Ectodermal cell (in vitro differentiated cells): ENCODE results near the gene TTN.

Source experiments
- H3K27ac ChIP-seq: 2 replicates; pipeline ENCODE4 v1.7.0; 2013; ENCODE audit warnings: mild to moderate bottlenecking, low read depth, low read length; ENCODE audit not compliant: insufficient read depth, poor library complexity, severe bottlenecking
- H3K27me3 ChIP-seq: 2 replicates; pipeline ENCODE4 v1.7.0; 2013; ENCODE audit warnings: mild to moderate bottlenecking, low read length; ENCODE audit not compliant: insufficient read depth, control insufficient read depth, poor library complexity, severe bottlenecking
- H3K36me3 ChIP-seq: one replicate; pipeline ENCODE4 v1.7.0; 2013; ENCODE audit warnings: low read length; ENCODE audit not compliant: control insufficient read depth, insufficient read depth
- H3K4me1 ChIP-seq: one replicate; pipeline ENCODE4 v1.7.0; 2013; ENCODE audit warnings: low read length; ENCODE audit not compliant: control insufficient read depth, insufficient read depth
- H3K4me3 ChIP-seq: 2 replicates; pipeline ENCODE4 v1.7.0; 2013; ENCODE audit warnings: low read depth, low read length, control low read depth; ENCODE audit not compliant: insufficient read depth
- H3K9me3 ChIP-seq: 2 replicates; pipeline ENCODE4 v1.7.0; 2013; ENCODE audit warnings: mild to moderate bottlenecking, low read length, moderate library complexity; ENCODE audit not compliant: control insufficient read depth
- WGBS, 2 experiments: methylation state at CpG; one replicate each; pipeline ENCODE4 v1.1.7; 2013; ENCODE audit warnings: missing lambda C conversion rate in 2 of 2; 5-methylcytosine and 5-hydroxymethylcytosine counted together

TTN gene

DNA sequence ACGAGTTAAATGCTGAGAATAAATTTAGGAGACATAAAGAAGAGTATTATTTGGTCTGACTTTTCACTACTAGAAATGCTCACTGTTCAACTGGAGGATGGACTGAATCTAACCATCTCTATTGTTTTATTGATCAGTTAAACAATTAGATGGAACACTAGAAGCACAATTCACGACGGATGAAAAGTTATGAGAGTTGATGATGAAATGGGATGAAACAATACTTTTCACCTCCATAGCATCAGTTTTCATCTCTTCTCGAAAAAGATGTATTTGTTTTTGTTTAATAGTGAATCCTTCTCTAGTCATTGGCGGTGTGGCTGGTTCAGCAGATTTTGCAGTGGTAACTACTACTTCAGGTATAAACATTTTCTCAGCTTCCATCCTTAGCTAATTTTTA lies 19.3 kb downstream of the TTN start:
- no peaks in the 10 kb centered on the region for H3K36me3 ChIP-seq

GRCh38 chr2:178787155-178787554 lies 20.1 kb downstream of the TTN start:
- H3K36me3 ChIP-seq = no peaks in the 10 kb centered on the region
- H3K9me3 ChIP-seq = no peaks in the 10 kb centered on the region
- 70 to 100% methylated on average over 1 of the region's 2 CpGs for WGBS, 2 experiments
- H3K4me1 ChIP-seq = no peaks in the 10 kb centered on the region
- H3K27me3 ChIP-seq = no peaks in the 10 kb centered on the region
- H3K27ac ChIP-seq = no peak overlapping the region
- H3K4me3 ChIP-seq = no peak overlapping the region

More for the DNA sequence above, 19.3 kb downstream of the TTN start:
- H3K4me1 ChIP-seq = no peaks in the 10 kb centered on the region
- no peaks in the 10 kb centered on the region for H3K27me3 ChIP-seq
- H3K9me3 ChIP-seq = no peaks in the 10 kb centered on the region
- 95 to 100% methylated on average over 3 to 5 of the region's 5 CpGs for WGBS, 2 experiments
- no peak overlapping the region for H3K4me3 ChIP-seq
- H3K27ac ChIP-seq = no peak overlapping the region

DNA sequence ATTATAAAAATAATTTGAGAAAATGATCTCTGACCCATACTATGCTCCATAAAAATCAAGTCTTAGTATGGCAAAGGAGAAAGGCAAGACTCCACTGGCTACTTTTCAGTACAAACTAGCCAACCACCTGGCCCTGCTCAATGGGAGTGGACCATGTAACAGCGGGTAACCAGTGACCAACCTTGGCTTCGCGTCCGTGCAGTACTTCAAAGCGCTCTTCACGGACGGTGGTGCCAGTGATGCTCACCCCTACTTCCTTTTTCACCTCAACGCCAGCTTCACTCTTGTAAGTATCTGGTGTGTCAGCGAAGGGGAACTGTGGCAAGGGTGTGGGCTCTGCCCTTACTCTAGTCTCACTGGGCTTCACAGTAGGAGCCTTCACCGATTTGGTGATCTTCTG lies 23.3 kb downstream of the TTN start:
- H3K4me3 ChIP-seq = no peak overlapping the region
- H3K4me1 ChIP-seq = no peaks in the 10 kb centered on the region
- H3K36me3 ChIP-seq = no peaks in the 10 kb centered on the region
- H3K27me3 ChIP-seq = no peaks in the 10 kb centered on the region
- 93 to 95% methylated on average over 10 of the region's 10 CpGs for WGBS, 2 experiments
- H3K9me3 ChIP-seq = no peaks in the 10 kb centered on the region
- H3K27ac ChIP-seq = no peak overlapping the region

DNA sequence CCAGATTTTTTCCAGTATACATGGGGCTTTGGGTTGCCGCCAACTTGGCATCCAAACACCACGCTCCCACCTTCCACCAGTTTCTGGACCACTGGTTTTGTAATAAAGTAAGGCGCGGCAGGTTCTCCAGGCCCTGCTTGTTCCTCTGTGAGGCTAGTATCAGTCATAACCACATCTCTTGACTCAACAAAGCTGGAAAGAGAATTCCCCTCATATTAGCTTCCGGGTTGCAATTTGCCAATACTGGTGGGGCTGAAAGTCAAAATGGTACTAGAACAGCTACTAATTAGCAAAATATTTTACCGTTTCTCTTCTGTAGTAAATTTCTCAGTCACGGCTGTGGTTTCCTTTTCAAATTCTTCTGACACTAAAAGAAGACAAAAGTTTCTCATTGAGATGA lies 25.0 kb downstream of the TTN start:
- H3K9me3 ChIP-seq = no peaks in the 10 kb centered on the region
- no peak overlapping the region for H3K27ac ChIP-seq
- no peak overlapping the region for H3K4me3 ChIP-seq
- no peaks in the 10 kb centered on the region for H3K27me3 ChIP-seq
- H3K4me1 ChIP-seq = no peaks in the 10 kb centered on the region
- no peaks in the 10 kb centered on the region for H3K36me3 ChIP-seq
- 95 to 97% methylated on average over 6 to 7 of the region's 7 CpGs for WGBS, 2 experiments

DNA sequence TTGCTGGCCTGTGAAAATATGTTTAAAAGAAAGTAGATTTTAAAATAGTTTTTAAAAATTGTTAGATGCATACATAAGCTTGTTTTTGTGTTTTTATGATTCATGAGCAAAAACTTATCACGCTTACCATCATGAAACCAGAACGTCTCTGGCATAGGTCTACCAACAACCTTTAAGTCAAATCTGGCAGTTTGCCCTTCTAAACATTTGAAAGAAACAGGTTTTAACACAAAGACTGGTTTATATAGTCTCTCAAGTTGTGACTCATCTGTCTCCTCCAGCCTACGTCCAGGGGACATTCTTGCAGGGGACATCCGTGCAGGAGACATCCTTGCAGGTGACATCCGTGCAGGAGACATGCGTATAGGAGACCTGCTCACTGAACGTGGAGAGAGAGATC lies 29.6 kb downstream of the TTN start:
- H3K4me1 ChIP-seq = no peaks in the 10 kb centered on the region
- no peaks in the 10 kb centered on the region for H3K9me3 ChIP-seq
- 78 to 83% methylated on average over 7 of the region's 7 CpGs for WGBS, 2 experiments
- no peak overlapping the region for H3K27ac ChIP-seq
- H3K27me3 ChIP-seq = no peaks in the 10 kb centered on the region
- H3K4me3 ChIP-seq = no peak overlapping the region
- no peaks in the 10 kb centered on the region for H3K36me3 ChIP-seq

DNA sequence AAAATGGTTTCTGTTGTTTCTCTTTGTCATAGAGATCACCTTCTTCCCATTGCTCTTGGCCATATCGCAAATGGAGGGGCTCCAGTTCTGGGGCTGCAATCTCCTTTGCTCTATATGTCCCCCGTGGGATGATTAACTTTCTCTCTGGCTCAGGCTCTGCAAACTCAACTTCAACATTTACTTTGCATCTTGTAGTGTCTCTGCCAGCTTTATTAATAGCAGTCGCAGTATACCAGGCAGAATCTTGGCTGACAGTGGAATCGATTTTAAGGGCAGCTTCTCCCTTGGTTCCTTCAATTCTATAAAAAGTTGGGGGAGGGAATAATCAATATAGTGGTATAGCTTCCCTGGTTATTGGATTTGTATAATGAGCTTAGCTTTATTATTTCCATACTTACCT lies 30.5 kb downstream of the TTN start:
- Histone ChIP-seq H3K27me3 (no peaks in the 10 kb centered on the region), H3K9me3 (no peaks in the 10 kb centered on the region), H3K4me3 (no peak overlapping the region), H3K4me1 (no peaks in the 10 kb centered on the region), H3K27ac (no peak overlapping the region), H3K36me3 (no peaks in the 10 kb centered on the region)
- WGBS, 2 experiments = 89 to 98% methylated on average over 4 of the region's 4 CpGs

GRCh38 chr2:178775975-178776374 lies 31.2 kb downstream of the TTN start:
- no peaks in the 10 kb centered on the region for H3K36me3 ChIP-seq
- no peaks in the 10 kb centered on the region for H3K4me1 ChIP-seq
- no peak overlapping the region for H3K27ac ChIP-seq
- no peaks in the 10 kb centered on the region for H3K27me3 ChIP-seq
- 92 to 95% methylated on average over 7 of the region's 7 CpGs for WGBS, 2 experiments
- H3K9me3 ChIP-seq = no peaks in the 10 kb centered on the region
- H3K4me3 ChIP-seq = no peak overlapping the region

- Histone ChIP-seq H3K27ac (no peak overlapping the region), H3K4me3 (no peak overlapping the region), H3K9me3 (no peaks in the 10 kb centered on the region), H3K36me3 (no peaks in the 10 kb centered on the region), H3K4me1 (no peaks in the 10 kb centered on the region), H3K27me3 (no peaks in the 10 kb centered on the region)
- 89 to 97% methylated on average over 2 of the region's 2 CpGs for WGBS, 2 experiments
These were observed 36.7 kb downstream of the TTN start for GRCh38 chr2:178770518-178770917.

DNA sequence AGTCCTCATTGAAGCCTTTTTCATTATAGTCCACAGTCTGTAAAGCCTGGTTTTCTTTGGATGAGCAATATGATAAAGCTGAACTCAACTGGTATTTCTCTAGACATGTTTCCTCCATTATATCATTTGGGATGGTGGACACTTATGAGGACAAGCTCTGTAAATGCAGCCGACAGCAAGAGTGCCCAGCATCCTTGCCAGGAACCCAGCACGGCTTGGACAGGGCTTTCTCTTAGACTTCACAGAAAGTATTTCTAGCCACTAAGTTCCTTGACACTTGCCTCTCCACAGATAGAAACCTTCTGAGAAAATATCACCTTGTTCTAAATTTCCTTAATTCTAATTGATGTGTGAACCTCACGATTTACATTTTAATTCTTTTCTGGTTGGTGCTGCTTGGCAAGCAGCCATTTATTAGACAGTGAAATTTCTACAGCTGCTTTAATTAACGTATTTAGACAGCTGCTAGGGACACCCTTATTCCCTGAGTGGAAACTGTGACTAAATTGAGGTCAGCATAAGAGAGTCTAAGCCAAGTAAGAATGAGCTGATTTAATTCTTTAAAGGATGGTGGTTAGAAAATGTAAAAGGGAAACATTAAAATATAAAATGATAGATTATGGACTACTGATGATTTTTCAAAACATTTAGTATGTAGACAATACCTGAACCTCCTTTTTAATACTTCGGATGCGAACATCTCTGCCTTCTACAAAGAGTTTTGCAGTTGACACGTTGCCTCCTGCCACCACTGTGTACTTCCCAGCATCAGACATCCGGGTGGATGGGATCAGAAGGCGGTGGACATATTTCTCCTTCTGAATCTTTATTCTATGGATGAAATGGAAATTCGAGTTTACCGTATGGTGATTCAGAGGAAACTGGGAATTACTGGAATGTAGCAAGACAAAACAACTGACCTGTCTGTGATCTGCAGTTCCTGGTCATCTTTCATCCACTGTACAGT lies 39.8 kb downstream of the TTN start:
- WGBS, 2 experiments = 94 to 95% methylated on average over 11 of the region's 11 CpGs
- H3K27me3 ChIP-seq = no peaks in the 10 kb centered on the region
- no peaks in the 10 kb centered on the region for H3K36me3 ChIP-seq
- no peak overlapping the region for H3K4me3 ChIP-seq
- no peaks in the 10 kb centered on the region for H3K4me1 ChIP-seq
- H3K27ac ChIP-seq = no peak overlapping the region
- H3K9me3 ChIP-seq = no peaks in the 10 kb centered on the region

GRCh38 chr2:178764097-178764496 lies 43.1 kb downstream of the TTN start:
- no peak overlapping the region for H3K27ac ChIP-seq
- no peaks in the 10 kb centered on the region for H3K27me3 ChIP-seq
- no peaks in the 10 kb centered on the region for H3K36me3 ChIP-seq
- no peak overlapping the region for H3K4me3 ChIP-seq
- 94 to 97% methylated on average over 3 of the region's 3 CpGs for WGBS, 2 experiments
- no peaks in the 10 kb centered on the region for H3K9me3 ChIP-seq
- no peaks in the 10 kb centered on the region for H3K4me1 ChIP-seq
